SK-N-SH (cell line): Measurements from ENCODE around the gene PACSIN2.

ENCODE experiments used
- CTCF ChIP-seq: fragments of 200-600 bp; sonication (generic); IDR thresholded peaks from 2 replicates; pipeline ENCODE4 v1.6.1; 2017; ENCODE audit warnings: antibody characterized with exemption, mild to moderate bottlenecking, moderate library complexity
- EP300 ChIP-seq, 2 experiments: IDR thresholded peaks; 2 replicates each; pipeline versions ENCODE4 v1.4.0 to v1.6.1; 2012; ENCODE audit warnings: borderline replicate concordance in 1 of 2, low read depth in 1 of 2, low read length in 1 of 2
- SIN3A ChIP-seq: IDR thresholded peaks from 2 replicates; pipeline ENCODE4 v1.6.1; 2012; ENCODE audit warnings: low read depth, mild to moderate bottlenecking, low read length, moderate library complexity, borderline replicate concordance
- TAF1 ChIP-seq: IDR thresholded peaks from 2 replicates; pipeline ENCODE4 v1.6.1; 2012; ENCODE audit warnings: low read depth, mild to moderate bottlenecking, low read length, moderate library complexity, borderline replicate concordance
- USF2 ChIP-seq: fragments of 150-350 bp; IDR thresholded peaks from 2 replicates; pipeline ENCODE4 v1.6.1; 2017; ENCODE audit warnings: antibody characterized with exemption, low read length, low read depth, borderline replicate concordance
- ZBTB33 ChIP-seq: IDR thresholded peaks from 2 replicates; pipeline ENCODE4 v1.4.0; 2012; ENCODE audit warnings: low read depth, borderline replicate concordance

GRCh38 chr22:43011079-43011478, 3.9 kb downstream of the PACSIN2 start:
- no peak for TF ChIP-seq CTCF
- no peak for TF ChIP-seq EP300 (IDR thresholded peaks at IDR 0.05; ENCODE audit: borderline replicate concordance in 1 of 2, low read depth in 1 of 2, low read length in 1 of 2)
- TF ChIP-seq ZBTB33 = no peak
- no peak for TF ChIP-seq TAF1
- no peak for TF ChIP-seq USF2
- no peak for TF ChIP-seq SIN3A
